ENCODE data around the gene NHSL2.
"Not testable (repeated sequence)": the region's sequence is repeated elsewhere in the genome, so short reads cannot be mapped to it uniquely, and the experiment has no call there.

The NHSL2 gene

DNA sequence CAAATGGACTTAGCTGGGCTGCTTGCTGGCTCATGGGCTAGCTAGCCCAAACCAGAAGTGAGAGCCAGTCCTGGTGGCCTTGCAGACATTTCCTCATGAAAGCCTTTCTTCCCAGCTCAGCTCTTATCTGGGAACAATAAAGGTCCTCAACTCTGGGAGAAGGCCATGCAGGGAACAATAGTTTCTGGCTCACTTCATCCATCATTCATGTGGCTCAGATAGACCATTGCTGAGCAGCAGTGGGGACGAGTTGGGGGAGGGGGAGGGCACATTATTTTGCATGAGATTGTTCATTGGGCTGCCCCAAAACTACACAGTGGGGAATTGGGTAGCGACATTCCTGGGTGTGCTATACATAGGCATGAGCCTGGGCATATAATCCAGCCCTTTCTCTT is 47.6 kb downstream of the NHSL2 start:
- TF ChIP-seq, protein P1, sequence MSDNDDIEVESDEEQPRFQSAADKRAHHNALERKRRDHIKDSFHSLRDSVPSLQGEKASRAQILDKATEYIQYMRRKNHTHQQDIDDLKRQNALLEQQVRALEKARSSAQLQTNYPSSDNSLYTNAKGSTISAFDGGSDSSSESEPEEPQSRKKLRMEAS (IDR thresholded peaks at IDR 0.05; ENCODE audit: low read depth, low read length) = no peak
- no peak for TF ChIP-seq POLR2A (IDR thresholded peaks at IDR 0.05; ENCODE audit: extremely low read depth, insufficient read length)
- no peak for TF ChIP-seq MYC (IDR thresholded peaks at IDR 0.05; ENCODE audit: low read depth, low read length)
- TF ChIP-seq, protein P2, sequence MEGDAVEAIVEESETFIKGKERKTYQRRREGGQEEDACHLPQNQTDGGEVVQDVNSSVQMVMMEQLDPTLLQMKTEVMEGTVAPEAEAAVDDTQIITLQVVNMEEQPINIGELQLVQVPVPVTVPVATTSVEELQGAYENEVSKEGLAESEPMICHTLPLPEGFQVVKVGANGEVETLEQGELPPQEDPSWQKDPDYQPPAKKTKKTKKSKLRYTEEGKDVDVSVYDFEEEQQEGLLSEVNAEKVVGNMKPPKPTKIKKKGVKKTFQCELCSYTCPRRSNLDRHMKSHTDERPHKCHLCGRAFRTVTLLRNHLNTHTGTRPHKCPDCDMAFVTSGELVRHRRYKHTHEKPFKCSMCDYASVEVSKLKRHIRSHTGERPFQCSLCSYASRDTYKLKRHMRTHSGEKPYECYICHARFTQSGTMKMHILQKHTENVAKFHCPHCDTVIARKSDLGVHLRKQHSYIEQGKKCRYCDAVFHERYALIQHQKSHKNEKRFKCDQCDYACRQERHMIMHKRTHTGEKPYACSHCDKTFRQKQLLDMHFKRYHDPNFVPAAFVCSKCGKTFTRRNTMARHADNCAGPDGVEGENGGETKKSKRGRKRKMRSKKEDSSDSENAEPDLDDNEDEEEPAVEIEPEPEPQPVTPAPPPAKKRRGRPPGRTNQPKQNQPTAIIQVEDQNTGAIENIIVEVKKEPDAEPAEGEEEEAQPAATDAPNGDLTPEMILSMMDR (IDR thresholded peaks at IDR 0.05; ENCODE audit: low read depth, low read length) = no peak
- no peak for DNase-seq (ENCODE audit: low read depth)
- no peak overlapping the region for H3K4me3 ChIP-seq (ENCODE audit: low read depth, low read length)

- H3K4me3 ChIP-seq (ENCODE audit: low read depth, low read length); DNase-seq (ENCODE audit: low read depth): not testable (repeated sequence)
Measured at GRCh38 chrX:71964184-71964583, 53.5 kb downstream of the NHSL2 start.

GRCh38 chrX:71974916-71975315 is 64.3 kb downstream of the NHSL2 start:
- no peak overlapping the region for H3K4me3 ChIP-seq (ENCODE audit: low read depth, low read length)
- no peak for TF ChIP-seq POLR2A (IDR thresholded peaks at IDR 0.05; ENCODE audit: extremely low read depth, insufficient read length)
- no peak for TF ChIP-seq MYC (IDR thresholded peaks at IDR 0.05; ENCODE audit: low read depth, low read length)
- TF ChIP-seq, protein P1 (IDR thresholded peaks at IDR 0.05; ENCODE audit: low read depth, low read length) = no peak
- TF ChIP-seq, protein P2 (IDR thresholded peaks at IDR 0.05; ENCODE audit: low read depth, low read length) = no peak
- DNase-seq (ENCODE audit: low read depth) = no peak

DNA sequence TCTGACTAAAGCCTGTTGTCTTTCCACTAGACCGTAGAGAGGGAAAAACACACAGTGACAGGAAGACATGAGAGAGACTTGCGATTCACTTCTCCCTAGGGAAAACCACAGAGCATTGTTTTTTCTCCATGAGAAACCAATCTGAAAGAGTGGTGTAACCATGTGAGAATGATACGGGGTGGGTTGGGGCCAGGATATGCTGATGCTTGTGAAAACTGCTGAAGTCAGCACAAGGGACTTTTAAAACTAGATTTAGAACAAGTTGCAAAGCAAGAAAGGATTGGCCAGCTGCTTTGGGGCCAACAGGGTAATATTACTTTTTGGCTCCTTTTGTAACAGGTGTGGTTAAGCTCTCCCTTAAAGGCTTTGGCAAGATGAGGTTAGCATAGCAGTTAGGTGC is 66.1 kb downstream of the NHSL2 start:
- DNase-seq (ENCODE audit: low read depth) = peak; percentile 28
- no peak overlapping the region for H3K4me3 ChIP-seq (ENCODE audit: low read depth, low read length)
- TF ChIP-seq, protein P1 (IDR thresholded peaks at IDR 0.05; ENCODE audit: low read depth, low read length) = no peak
- TF ChIP-seq, protein P2 (IDR thresholded peaks at IDR 0.05; ENCODE audit: low read depth, low read length) = no peak
- TF ChIP-seq MYC (IDR thresholded peaks at IDR 0.05; ENCODE audit: low read depth, low read length) (no peak), POLR2A (IDR thresholded peaks at IDR 0.05; ENCODE audit: extremely low read depth, insufficient read length) (no peak)

DNA sequence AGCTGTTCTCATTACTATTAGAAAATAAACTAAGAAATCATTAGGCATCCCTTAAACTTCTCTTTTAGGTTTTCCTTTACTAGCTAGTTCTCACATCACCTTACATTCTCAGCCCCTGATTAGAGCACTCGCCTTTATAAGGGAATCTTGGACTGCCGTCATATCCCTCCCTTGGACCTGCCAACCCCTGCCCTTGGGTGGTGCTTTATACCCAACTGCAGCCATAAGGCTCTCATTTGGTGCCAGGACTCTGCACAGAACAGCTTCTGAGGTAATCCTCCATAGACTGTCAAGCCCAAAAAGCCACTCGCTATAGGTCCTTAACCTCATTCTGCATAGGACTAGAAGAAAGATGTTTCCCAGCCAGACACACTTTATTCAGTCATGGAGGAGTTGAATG is 67.5 kb downstream of the NHSL2 start:
- H3K4me3 ChIP-seq (ENCODE audit: low read depth, low read length) = no peak overlapping the region
- no peak for DNase-seq (ENCODE audit: low read depth)
- TF ChIP-seq, protein P1 (IDR thresholded peaks at IDR 0.05; ENCODE audit: low read depth, low read length) = no peak
- TF ChIP-seq MYC (IDR thresholded peaks at IDR 0.05; ENCODE audit: low read depth, low read length) = no peak
- TF ChIP-seq, protein P2 (IDR thresholded peaks at IDR 0.05; ENCODE audit: low read depth, low read length) = no peak
- TF ChIP-seq POLR2A (IDR thresholded peaks at IDR 0.05; ENCODE audit: extremely low read depth, insufficient read length) = no peak

DNA sequence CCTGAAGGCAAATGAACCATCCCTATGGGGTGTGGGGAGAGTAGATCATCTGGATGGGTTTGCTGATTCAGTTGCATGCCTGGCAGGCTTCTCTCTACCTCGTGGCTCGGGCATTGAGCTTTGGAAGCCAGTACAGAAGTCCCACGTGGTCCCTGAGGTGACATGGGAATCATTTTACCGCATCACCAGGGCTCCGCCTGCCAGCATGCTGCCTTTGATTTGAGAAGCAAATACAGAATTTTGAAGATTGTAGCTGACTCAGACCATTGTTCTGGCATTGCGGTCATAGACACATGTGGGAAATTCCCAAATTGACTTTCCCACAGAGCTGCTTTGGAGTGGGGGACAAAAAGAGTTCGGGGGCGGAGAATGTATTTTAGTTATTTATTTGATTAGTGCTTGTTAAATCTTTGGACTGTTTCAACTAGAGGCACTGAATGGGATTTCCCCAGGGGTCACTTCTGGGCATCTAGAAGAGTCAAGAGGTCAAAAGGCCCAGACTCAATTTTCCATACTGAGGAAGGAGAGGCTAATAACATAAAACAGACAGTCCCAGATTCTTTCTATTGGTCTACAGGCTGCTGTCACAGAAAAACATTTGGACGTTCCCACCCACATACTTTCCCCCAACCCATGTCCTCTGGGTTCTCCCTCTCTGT is 79.3 kb downstream of the NHSL2 start:
- TF ChIP-seq, protein P2 (IDR thresholded peaks at IDR 0.05; ENCODE audit: low read depth, low read length) = no peak
- TF ChIP-seq POLR2A (IDR thresholded peaks at IDR 0.05; ENCODE audit: extremely low read depth, insufficient read length) (no peak), MYC (IDR thresholded peaks at IDR 0.05; ENCODE audit: low read depth, low read length) (no peak)
- TF ChIP-seq, protein P1 (IDR thresholded peaks at IDR 0.05; ENCODE audit: low read depth, low read length) = no peak
- DNase-seq (ENCODE audit: low read depth) = no peak
- H3K4me3 ChIP-seq (ENCODE audit: low read depth, low read length) = no peak overlapping the region

All from NB4 (cell line).